ENCODE results near the gene CLN3.

The CLN3 gene

DNA sequence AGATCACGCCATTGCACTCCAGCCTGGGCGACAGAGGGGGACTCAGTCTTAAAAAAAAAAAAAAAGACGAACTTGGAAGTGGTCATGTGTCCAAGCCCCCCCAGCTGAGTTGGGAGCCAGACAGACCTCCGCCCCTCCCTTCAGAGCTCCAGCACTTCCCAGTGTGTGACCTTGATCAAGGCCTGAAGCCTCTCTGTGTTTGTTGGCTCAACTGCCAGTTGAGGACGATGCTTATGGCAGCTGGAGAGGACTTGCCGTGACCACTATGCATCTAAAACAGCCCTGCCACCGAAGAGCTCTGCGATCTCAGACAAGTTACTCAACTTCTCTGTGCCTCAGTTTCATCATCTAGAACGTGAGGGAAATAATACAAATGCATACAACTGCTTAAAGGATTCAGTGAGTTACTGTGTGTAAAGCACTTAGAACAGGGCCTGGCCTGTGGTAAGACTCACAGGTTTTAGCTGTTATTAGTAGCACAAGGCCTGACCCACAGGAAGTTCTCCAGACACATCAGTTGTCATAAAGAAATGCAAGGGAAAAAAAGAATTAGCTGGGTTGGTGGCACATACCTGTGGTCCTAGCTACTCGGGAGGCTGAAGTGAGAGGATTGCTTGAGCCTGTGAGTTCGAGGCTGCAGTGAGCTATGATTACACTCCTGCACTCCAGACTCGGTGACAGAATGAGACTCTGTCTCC, 21.8 kb upstream of the CLN3 start:
- TF ChIP-seq, protein P1, sequence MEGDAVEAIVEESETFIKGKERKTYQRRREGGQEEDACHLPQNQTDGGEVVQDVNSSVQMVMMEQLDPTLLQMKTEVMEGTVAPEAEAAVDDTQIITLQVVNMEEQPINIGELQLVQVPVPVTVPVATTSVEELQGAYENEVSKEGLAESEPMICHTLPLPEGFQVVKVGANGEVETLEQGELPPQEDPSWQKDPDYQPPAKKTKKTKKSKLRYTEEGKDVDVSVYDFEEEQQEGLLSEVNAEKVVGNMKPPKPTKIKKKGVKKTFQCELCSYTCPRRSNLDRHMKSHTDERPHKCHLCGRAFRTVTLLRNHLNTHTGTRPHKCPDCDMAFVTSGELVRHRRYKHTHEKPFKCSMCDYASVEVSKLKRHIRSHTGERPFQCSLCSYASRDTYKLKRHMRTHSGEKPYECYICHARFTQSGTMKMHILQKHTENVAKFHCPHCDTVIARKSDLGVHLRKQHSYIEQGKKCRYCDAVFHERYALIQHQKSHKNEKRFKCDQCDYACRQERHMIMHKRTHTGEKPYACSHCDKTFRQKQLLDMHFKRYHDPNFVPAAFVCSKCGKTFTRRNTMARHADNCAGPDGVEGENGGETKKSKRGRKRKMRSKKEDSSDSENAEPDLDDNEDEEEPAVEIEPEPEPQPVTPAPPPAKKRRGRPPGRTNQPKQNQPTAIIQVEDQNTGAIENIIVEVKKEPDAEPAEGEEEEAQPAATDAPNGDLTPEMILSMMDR (IDR thresholded peaks at IDR 0.05; ENCODE audit: control insufficient read depth, extremely low read depth, insufficient read depth): no peak
- DNase-seq (ENCODE audit: low read depth): no peak

DNA sequence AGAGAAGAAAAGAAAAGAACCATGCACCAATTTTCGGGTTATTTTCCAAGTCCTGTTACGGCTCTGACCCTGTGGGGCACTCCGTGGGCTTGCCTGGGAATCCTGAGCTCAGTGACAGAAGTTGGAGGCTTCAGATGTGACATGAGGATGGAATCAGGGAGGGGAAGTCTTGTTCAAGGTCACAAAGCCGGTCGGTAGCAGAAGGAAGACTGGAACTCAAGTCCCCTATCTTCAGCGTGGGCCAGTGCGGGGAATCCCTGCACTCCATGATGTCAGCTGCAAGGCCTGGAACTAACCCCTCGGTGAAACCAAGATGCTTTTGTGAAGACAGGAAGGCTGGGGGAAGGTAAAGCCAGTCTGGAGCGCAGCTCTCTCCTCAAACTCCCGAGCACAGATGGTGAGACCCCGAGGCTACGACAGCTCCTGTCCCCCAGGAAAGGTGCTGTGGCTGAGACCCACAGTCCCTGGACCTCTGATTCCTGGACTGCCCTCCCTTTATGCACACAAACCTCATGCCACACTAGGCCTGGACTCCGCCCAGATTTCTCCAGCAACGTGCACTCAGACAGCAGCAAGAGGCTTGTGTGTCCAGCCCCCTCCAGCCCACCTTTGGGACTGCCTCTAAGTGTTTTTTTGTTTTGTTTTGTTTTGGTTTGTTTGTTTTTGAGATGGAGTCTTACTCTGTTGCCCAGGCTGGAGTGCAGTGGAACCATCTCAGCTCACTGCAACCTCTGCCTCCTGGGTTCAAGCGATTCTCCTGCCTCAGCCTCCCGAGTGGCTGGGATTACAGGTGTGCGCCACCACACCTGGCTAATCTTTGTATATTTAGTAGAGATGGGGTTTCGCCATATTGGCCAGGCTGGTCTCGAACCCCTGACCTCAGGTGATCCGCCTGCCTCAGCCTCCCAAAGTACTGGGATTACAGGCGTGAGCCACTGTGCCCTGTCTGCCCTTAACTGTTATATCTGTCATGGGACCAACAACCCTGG, 20.2 kb upstream of the CLN3 start:
- H3K4me3 ChIP-seq (ENCODE audit: low read depth, low read length): no peak overlapping the region
- TF ChIP-seq, protein P1 (IDR thresholded peaks at IDR 0.05; ENCODE audit: control insufficient read depth, extremely low read depth, insufficient read depth): no peak
- no peak for DNase-seq (ENCODE audit: low read depth)

More for the DNA sequence above, 21.8 kb upstream of the CLN3 start:
- H3K4me3 ChIP-seq (ENCODE audit: low read depth, low read length): no peak overlapping the region

DNA sequence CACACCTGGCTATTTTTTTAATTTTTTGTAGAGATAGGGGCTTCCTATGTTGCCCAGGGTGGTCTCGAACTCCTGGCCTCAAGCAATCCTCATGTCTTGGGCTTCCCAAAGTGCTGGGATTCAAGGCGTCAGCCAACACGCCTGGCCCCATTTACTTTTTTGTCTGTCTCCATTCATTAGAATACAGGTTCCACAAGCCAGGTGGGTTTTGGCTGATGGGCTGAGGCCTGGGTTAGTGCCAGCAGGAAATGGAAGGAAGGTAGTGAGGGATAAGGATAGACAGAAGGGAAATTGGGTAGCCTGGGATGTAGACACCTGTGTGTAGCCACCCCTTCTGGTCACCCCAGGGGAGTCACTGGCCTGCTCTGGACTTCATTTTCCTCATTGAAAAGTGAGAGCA, 19.2 kb upstream of the CLN3 start:
- TF ChIP-seq, protein P1 (IDR thresholded peaks at IDR 0.05; ENCODE audit: control insufficient read depth, extremely low read depth, insufficient read depth): no peak
- no peak for DNase-seq (ENCODE audit: low read depth)
- H3K4me3 ChIP-seq (ENCODE audit: low read depth, low read length): no peak overlapping the region

DNA sequence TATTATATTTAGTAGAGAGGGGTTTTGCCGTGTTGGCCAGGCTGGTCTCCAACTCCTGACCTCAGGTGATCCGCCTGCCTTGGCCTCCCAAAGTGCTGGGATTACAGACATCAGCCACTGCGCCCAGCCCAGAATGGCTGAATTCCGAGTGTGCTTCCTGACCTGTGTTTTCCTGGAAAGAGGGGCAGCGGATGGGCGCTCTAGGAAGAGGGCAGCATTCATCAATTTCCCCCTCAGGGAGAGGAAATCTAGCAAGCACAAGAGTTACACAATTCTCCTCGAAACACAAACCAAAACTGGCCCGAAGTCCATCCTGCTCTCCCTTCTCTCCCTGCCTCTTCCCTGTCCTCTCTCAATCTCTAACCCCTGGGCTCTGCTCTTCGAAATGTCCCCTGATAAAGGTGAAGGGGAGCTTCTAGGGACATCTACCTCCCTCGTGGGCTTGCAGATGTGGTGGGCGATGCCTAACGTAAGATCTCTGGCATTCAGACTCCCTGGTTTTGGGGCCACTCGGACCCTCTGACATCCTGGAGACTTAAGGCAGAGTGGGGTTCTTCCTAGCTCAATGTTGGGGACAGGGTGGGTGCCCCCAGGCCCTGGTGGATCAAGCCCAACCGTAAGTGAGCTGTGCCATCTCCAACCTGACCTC, 13.7 kb upstream of the CLN3 start:
- no peak overlapping the region for H3K4me3 ChIP-seq (ENCODE audit: low read depth, low read length)
- no peak for DNase-seq (ENCODE audit: low read depth)
- TF ChIP-seq, protein P1 (IDR thresholded peaks at IDR 0.05; ENCODE audit: control insufficient read depth, extremely low read depth, insufficient read depth): no peak

DNA sequence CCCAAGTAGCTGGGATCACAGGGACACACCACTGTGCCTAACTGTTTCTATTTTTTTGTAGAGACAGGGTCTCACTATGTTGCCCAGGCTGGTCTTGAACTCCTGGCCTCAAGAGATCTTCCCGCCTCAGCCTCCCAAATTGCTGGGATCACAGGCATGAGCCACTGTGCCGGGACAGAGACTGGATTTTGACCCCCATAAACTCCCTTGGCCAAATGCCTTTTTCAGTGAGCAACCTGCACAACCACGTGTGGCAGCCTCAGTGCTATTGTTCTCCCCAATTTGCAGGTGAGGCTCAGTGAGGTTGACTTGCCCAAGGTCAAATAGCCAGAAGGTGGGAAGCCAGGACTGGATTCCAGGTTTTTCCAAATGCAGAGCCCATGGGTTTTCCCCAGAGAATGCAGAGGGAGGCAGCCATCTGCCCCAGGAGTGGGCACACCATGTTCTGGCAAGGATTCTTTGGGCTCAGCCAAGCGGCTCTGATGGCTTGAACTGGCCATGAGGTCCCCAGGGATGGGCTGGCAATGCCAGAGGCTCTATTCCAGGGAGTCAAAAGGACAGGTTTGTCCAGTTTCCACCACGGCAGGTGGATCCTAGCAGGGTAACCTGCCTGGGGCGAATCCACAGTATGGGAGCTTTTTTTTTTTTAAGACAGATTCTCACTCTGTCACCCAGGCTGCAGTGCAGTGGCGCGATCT, 13.0 kb upstream of the CLN3 start:
- TF ChIP-seq, protein P1 (IDR thresholded peaks at IDR 0.05; ENCODE audit: control insufficient read depth, extremely low read depth, insufficient read depth): no peak
- H3K4me3 ChIP-seq (ENCODE audit: low read depth, low read length): no peak overlapping the region
- DNase-seq (ENCODE audit: low read depth): peak; percentile 91

Data from LNCaP clone FGC (cell line).